ENCODE data around the gene EPB41L2. TPM values are rescaled to one million over a fixed set of nuclear protein-coding genes. Genes with fewer than 3 reads are reported as not detected.
"Not testable (repeated sequence)": the region's sequence is repeated elsewhere in the genome, so short reads cannot be mapped to it uniquely, and the experiment has no call there.

Gene EPB41L2
- total RNA-seq, 2 donors from 2014 or later: 43.5 to 47.2 TPM

DNA sequence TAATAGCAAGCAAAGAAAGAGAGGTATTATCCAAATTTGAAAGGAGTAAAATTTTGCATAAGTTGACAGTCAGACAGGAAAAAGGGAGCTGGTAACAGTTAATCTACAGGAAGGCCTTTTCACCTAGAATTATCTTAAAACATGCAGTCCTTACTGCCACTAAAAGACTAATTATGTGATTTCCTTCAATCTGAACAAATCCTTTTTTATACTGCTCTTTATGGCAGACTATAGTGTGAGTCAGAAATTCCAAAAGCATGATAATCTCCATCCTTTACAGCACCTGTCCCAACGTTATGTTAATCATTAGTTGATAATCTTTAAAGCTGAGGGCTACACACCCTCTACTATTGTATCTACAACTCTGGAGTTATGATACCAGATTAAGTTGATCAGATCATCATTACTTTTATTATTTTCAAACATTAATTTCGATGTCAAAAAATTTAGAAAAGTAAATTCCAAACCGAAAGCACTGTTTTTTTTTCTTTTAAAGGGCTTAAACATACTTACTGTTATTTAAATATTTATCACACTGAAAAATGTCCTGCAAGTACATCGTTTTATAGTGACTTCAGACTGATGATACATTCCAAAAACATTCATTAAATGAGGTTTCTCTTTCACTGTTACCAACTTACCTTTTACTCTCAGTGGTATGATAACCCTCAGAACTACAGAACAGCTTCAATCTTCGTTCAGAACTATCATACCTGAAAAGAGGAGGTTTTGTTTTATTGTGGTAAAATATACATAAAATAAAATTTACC lies 39.1 kb upstream of the EPB41L2 start:
- no peaks in the 10 kb centered on the region for H3K9me3 ChIP-seq
- intact Hi-C loops (cut with DNase I): no loop called here
- H3K27ac ChIP-seq: no peak overlapping the region
- peak; percentile 42 for ATAC-seq
- no peaks in the 10 kb centered on the region for H3K36me3 ChIP-seq (replicated peaks in 1 of 2; ENCODE audit: insufficient read depth in 1 of 2, low read depth in 2 of 2)
- H3K4me1 ChIP-seq: peaks cover 3% of the 10 kb centered on the region
- H3K27me3 ChIP-seq: no peaks in the 10 kb centered on the region
- WGBS, 2 donors: 40 to 43% methylated on average over 5 of the region's 5 CpGs
- no peak overlapping the region for H3K4me3 ChIP-seq
- TF ChIP-seq, protein P1, sequence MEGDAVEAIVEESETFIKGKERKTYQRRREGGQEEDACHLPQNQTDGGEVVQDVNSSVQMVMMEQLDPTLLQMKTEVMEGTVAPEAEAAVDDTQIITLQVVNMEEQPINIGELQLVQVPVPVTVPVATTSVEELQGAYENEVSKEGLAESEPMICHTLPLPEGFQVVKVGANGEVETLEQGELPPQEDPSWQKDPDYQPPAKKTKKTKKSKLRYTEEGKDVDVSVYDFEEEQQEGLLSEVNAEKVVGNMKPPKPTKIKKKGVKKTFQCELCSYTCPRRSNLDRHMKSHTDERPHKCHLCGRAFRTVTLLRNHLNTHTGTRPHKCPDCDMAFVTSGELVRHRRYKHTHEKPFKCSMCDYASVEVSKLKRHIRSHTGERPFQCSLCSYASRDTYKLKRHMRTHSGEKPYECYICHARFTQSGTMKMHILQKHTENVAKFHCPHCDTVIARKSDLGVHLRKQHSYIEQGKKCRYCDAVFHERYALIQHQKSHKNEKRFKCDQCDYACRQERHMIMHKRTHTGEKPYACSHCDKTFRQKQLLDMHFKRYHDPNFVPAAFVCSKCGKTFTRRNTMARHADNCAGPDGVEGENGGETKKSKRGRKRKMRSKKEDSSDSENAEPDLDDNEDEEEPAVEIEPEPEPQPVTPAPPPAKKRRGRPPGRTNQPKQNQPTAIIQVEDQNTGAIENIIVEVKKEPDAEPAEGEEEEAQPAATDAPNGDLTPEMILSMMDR (IDR thresholded peaks at IDR 0.05): no peak
- TF ChIP-seq POLR2A (IDR thresholded peaks at IDR 0.05): no peak
- no peak for DNase-seq

DNA sequence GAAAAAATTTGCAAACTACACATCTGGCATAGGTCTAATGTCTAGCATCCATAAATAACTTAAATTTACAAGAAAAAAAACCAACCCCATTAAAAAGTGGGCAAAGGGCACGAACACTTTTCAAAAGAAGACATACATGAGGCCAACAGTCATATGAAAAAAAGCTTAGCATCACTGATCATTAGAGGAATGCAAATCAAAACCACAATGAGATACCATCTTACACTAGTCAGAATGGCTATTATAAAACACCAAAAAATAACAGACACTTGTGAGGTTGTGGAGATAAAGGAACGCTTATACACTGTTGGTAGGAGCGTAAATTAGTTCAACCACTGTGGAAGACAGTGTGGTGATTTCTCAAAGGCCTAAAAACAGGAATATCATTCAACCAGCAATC lies 33.7 kb upstream of the EPB41L2 start:
- intact Hi-C loops (cut with DNase I): no loop called here
- no peak for TF ChIP-seq POLR2A (IDR thresholded peaks at IDR 0.05)
- TF ChIP-seq, protein P1 (IDR thresholded peaks at IDR 0.05): no peak
- Histone ChIP-seq H3K27me3 (no peaks in the 10 kb centered on the region), H3K4me1 (no peaks in the 10 kb centered on the region), H3K36me3 (replicated peaks in 1 of 2; ENCODE audit: insufficient read depth in 1 of 2, low read depth in 2 of 2) (no peaks in the 10 kb centered on the region), H3K27ac (no peak overlapping the region), H3K4me3 (no peak overlapping the region), H3K9me3 (no peaks in the 10 kb centered on the region)
- ATAC-seq (no peak), DNase-seq (no peak)
- 80 to 81% methylated on average over 3 of the region's 3 CpGs for WGBS, 2 donors

DNA sequence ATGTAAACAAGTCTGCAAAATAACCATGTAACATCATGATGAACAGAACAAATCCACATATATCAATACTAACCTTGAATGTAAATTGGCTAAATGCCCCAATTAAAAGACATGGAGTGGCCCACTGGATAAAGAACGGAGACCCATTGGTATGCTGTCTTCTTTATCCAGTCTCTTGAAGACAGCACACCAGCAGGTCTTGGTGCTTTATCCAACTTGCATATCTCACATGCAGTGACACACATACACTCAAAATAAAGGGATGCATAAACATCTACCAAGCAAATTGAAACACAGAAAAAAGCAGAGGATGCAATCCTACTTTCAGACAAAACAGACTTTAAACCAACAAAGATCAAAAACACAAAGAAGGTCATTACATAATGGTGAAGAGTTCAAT lies 30.3 kb upstream of the EPB41L2 start:
- no peak overlapping the region for H3K27ac ChIP-seq
- no peak overlapping the region for H3K4me3 ChIP-seq
- ATAC-seq (no peak), DNase-seq (no peak)
- 90 to 94% methylated on average over 1 of the region's 1 CpG for WGBS, 2 donors
- no peak for TF ChIP-seq POLR2A (IDR thresholded peaks at IDR 0.05)
- TF ChIP-seq, protein P1 (IDR thresholded peaks at IDR 0.05): no peak
- no peaks in the 10 kb centered on the region for H3K9me3 ChIP-seq
- no peaks in the 10 kb centered on the region for H3K27me3 ChIP-seq
- no peaks in the 10 kb centered on the region for H3K4me1 ChIP-seq
- no peaks in the 10 kb centered on the region for H3K36me3 ChIP-seq (replicated peaks in 1 of 2; ENCODE audit: insufficient read depth in 1 of 2, low read depth in 2 of 2)
- intact Hi-C loops (cut with DNase I): no loop called here

DNA sequence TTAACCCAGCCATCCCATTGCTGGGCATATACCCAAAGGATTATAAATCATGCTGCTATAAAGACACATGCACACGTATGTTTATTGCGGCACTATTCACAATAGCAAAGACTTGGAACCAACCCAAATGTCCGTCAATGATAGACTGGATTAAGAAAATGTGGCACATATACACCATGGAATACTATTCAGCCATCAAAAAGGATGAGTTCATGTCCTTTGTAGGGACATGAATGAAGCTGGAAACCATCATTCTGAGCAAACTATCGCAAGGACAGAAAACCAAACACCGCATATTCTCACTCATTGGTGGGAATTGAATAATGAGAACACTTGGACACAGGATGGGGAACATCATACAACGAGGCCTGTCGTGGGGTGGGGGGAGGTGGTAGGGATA lies 28.9 kb upstream of the EPB41L2 start:
- DNase-seq; H3K27me3 ChIP-seq; H3K36me3 ChIP-seq (replicated peaks in 1 of 2; ENCODE audit: insufficient read depth in 1 of 2, low read depth in 2 of 2); H3K4me3 ChIP-seq; H3K4me1 ChIP-seq; H3K9me3 ChIP-seq; intact Hi-C loops (cut with DNase I); H3K27ac ChIP-seq; ATAC-seq: not testable (repeated sequence)
- WGBS, 2 donors: 82 to 91% methylated on average over 7 of the region's 7 CpGs

DNA sequence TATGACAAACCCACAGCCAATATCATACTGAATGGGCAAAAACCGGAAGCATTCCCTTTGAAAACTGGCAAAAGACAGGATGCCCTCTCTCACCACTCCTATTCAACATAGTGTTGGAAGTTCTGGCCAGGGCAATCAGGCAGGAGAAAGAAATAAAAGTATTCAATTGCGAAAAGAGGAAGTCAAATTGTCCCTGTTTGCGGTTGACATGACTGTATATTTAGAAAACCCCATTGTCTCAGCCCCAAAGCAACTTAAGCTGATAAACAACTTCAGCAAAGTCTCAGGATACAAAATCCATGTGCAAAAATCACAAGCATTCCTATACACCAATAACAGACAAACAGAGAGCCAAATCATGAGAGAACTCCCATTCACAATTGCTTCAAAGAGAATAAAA lies 27.3 kb upstream of the EPB41L2 start:
- DNase-seq; H3K9me3 ChIP-seq; H3K27me3 ChIP-seq; intact Hi-C loops (cut with DNase I); H3K36me3 ChIP-seq (replicated peaks in 1 of 2; ENCODE audit: insufficient read depth in 1 of 2, low read depth in 2 of 2); H3K4me1 ChIP-seq; H3K4me3 ChIP-seq; H3K27ac ChIP-seq; ATAC-seq: not testable (repeated sequence)
- WGBS, 2 donors: 67 to 88% methylated on average over 3 of the region's 3 CpGs

DNA sequence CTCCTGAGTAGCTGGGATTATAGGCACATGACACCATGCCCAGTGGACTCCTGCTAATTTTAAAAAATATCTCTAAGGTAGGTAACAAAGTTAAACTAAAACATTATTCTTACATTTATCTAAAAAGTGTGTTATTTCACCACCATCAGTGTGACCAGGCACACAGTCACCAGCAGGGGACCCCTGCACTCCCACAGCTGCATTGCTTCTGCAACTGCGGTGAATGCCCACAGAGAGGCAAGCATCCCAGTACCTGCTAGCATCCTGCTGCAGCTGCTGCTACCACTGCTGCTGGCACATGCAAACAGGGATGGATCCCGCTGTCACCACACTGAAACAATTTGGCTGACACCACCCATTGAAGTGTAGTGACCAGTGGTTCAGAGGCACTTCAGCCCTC lies 21.9 kb upstream of the EPB41L2 start:
- Histone ChIP-seq H3K36me3 (replicated peaks in 1 of 2; ENCODE audit: insufficient read depth in 1 of 2, low read depth in 2 of 2) (no peaks in the 10 kb centered on the region), H3K27me3 (no peaks in the 10 kb centered on the region), H3K4me3 (no peak overlapping the region), H3K9me3 (no peaks in the 10 kb centered on the region), H3K27ac (no peak overlapping the region), H3K4me1 (no peaks in the 10 kb centered on the region)
- DNase-seq (no peak), ATAC-seq (no peak)
- TF ChIP-seq, protein P1 (IDR thresholded peaks at IDR 0.05): no peak
- TF ChIP-seq POLR2A (IDR thresholded peaks at IDR 0.05): no peak
- 85 to 93% methylated on average over 2 of the region's 2 CpGs for WGBS, 2 donors
- intact Hi-C loops (cut with DNase I): no loop called here

All from body of pancreas (tissue), 4 donors.